ENCODE results near the gene FRMPD4.

DNA sequence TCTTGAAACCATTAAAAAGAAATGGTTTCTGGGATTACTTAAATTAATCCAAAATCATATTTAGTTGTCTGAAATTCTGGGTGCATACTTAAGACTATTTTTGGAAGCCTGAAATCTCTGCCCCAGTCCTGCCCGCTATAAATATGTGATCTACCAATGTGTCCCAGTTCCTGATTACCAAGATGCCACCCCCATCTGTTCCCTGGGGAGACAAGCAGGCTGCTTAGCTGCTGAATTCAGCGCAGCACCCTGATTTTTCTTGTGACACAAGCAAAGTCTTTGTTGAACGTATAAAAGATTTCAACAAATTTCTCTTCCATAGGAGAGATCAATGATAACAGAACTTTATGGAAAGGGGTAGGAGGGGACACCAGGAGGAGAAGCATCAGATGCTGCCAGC lies 552.4 kb downstream of the FRMPD4 start:
- no peak for TF ChIP-seq FOXP2 (optimal IDR thresholded peaks at IDR 0.05; ENCODE audit: control extremely low read depth, extremely low read length, insufficient read depth)
- TF ChIP-seq POLR2AphosphoS5 (IDR thresholded peaks at IDR 0.05; ENCODE audit: borderline replicate concordance, low read depth, low read length): no peak
- no peak for TF ChIP-seq EZH2 (IDR thresholded peaks at IDR 0.05)

All from SK-N-MC (cell line).